Epithelial cell of proximal tubule (primary cell): Measurements from ENCODE around the gene GJD2. TPM values are rescaled to one million over a fixed set of nuclear protein-coding genes. Genes with fewer than 3 reads are reported as not detected.

ENCODE experiments used
- DNase-seq: peaks from one replicate; pipeline ENCODE4 v3.0.0-alpha.2; 2011; ENCODE audit warnings: low read depth
- H3K4me3 ChIP-seq: 2 replicates; pipeline ENCODE4 v1.5.1; 2011; ENCODE audit warnings: low read depth, mild to moderate bottlenecking, low read length
- total RNA-seq: library from RNA; depleted of rRNA; stranded (reverse); fragments of >200 nt; gene quantifications from 2 replicates; pipeline ENCODE4 v1.2.3, GENCODE V29; 2015
- TF ChIP-seq, protein P1 (sequence below): conservative IDR thresholded peaks from 2 replicates; pipeline ENCODE4 v1.5.1; 2012; ENCODE audit warnings: low read depth, mild to moderate bottlenecking, low read length

GJD2 gene
- total RNA-seq, 1 donor from 2014 or later, result not detected

DNA sequence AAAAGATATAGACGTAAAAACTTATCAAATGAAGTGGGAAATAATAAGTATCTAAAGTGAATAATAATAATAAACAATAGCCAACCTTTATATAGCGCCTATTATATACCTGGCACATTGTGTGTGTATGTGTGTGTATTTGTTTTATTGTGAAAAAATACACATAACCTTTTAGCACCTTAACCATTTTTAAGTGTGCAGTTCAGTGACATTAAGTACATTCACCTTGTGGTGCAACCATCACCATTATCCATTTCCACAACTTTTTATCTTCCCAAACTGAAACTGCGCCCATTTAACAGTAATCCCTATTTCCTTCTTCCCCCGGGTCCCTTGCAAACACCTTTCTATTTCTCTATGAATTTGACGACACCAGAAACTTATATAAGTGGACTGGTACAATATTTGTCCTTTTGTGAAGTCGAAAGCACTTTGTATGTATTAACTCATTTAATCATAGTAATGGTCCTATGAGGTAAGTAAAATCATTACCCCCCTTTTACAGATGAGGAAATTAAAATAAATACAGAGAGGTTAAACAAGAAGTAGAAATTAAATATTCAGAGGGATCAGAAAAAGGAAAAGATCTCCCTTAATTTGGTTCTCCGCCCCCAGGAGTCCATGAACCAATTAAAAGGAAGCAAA, 33.5 kb downstream of the GJD2 start:
- TF ChIP-seq, protein P1, sequence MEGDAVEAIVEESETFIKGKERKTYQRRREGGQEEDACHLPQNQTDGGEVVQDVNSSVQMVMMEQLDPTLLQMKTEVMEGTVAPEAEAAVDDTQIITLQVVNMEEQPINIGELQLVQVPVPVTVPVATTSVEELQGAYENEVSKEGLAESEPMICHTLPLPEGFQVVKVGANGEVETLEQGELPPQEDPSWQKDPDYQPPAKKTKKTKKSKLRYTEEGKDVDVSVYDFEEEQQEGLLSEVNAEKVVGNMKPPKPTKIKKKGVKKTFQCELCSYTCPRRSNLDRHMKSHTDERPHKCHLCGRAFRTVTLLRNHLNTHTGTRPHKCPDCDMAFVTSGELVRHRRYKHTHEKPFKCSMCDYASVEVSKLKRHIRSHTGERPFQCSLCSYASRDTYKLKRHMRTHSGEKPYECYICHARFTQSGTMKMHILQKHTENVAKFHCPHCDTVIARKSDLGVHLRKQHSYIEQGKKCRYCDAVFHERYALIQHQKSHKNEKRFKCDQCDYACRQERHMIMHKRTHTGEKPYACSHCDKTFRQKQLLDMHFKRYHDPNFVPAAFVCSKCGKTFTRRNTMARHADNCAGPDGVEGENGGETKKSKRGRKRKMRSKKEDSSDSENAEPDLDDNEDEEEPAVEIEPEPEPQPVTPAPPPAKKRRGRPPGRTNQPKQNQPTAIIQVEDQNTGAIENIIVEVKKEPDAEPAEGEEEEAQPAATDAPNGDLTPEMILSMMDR, result no peak
- H3K4me3 ChIP-seq, result no peak overlapping the region
- DNase-seq, result no peak

DNA sequence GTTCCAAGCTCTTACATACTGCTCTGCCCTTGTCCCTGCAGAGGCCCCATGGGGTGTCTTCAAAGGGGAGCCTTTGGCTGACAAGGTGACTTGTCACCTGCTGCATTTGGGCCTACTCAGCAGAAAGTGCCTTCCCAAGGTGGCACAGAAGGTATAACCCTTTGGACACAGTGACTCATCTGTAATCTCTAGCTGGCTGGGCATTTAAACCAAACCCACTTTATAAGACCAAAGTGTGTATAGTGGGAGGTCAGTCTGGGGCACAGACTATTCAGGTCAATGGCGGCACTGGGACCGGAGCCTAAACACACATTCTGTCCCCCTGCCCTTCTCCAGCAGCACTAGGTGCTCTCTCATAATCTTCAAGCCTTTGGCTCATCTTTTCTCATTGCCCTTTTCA, 35.1 kb downstream of the GJD2 start:
- TF ChIP-seq, protein P1, result no peak
- DNase-seq, result no peak
- no peak overlapping the region for H3K4me3 ChIP-seq

GRCh38 chr15:34718681-34719665, 35.8 kb downstream of the GJD2 start:
- DNase-seq, result no peak
- TF ChIP-seq, protein P1, result no peak
- no peak overlapping the region for H3K4me3 ChIP-seq

DNA sequence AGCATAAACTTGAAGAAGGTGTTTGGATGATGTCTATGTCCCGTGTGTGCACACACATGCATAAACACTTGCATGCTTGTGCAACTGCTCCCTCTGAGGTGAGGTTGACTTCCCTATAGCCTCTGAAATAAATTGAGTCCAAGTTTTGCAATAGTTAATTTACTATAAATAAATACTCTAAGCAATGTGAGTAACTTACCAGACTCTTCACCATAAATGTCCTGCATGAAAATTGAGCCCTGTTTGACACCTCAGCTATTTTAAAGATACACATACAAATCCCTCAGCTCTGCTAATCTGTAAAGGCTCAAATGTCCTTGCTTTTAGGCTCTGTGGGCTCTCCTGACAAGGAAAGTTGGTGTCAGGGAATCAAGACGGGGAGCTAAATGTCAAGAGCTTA, 37.1 kb downstream of the GJD2 start:
- H3K4me3 ChIP-seq, result no peak overlapping the region
- TF ChIP-seq, protein P1, result no peak
- no peak for DNase-seq

GRCh38 chr15:34716111-34716510, 38.7 kb downstream of the GJD2 start:
- H3K4me3 ChIP-seq, result no peak overlapping the region
- TF ChIP-seq, protein P1, result no peak
- DNase-seq, result no peak

DNA sequence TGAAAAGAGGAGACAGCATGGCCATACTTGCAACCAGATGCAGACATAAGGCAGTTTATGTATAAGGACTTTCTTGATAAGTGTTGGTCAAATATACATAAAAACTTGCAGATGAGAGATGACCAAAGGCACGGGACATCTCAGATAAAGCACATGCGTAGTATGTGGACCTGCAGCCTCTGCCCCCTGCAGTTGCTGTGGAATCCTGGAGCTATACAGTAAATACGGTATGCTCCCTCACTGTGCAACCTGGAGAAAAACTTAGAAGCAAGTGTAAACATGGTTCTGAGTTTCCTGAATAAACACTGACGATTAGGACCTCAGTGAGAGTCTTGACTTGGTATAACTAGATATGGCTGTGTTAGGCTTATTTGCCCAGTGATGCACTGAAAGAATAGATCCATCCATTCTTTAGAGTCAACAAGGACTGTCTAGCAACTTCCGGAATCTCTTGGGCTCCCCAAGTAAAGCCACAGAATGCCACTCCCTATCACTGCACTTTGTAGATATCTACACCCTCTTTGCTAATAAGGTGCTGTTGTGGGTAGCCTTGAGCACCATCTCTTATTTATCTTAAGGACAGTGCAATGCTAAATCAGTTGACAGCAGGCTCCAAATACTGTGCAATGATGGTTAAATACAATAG, 40.2 kb downstream of the GJD2 start:
- DNase-seq, result no peak
- TF ChIP-seq, protein P1, result no peak
- no peak overlapping the region for H3K4me3 ChIP-seq
